ENCODE measurements around the gene TNNI2.

Gene TNNI2

DNA sequence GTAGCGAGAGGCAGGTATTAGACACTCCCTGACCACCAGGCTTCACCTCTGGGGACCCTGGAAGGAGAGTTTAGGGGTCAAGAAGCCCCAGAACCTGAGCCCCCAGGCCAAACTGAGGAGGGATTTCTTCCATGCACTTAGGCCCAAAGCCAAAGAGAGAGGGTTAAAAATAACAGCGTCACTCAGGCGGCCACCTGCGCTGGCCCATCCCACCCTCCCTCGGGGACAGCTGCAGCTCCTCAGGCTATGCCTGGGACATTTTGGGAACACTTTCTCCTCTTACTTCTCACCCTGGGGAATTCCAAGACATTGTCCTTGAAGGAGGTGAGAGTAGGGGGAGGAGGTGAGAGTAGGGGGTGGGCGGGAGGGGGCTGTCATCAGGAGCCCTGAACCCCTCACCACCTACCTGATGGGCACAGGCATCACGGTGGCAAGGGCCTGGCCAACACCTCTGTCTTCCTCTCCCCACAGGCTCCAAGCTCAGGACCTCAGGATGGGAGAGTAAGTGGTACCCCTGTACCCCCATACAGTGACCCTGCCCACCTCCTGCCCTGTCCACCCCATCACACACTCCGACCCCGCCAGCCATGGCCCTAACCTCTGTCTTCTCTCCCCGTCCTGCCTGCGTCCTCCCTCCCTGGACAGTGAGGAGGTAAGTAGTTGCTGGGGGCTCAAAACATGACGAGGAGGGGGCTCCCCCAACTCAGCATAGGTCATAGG, 583 bp downstream of the TNNI2 start:
- no peak overlapping the region for H3K27ac ChIP-seq (ENCODE audit: extremely low read depth, low read depth, low read length)
- POLR2A ChIA-PET: no interaction called here
- CTCF ChIA-PET: interaction anchor here (0.6 to 1.9 kb wide), 4 partner anchors 145 to 316 kb away, joined by 3 to 6 read pairs (median 4); no protein-coding TSS in a partner anchor
- H3K36me3 ChIP-seq (ENCODE audit: control insufficient read depth in 2 of 2, insufficient read depth in 1 of 2, low read length in 2 of 2): no peaks in the 10 kb centered on the region
- H3K9me3 ChIP-seq (ENCODE audit: control insufficient read depth, insufficient read depth, low read depth, low read length): no peaks in the 10 kb centered on the region
- TF ChIP-seq ZNF433 (tag by site-specific recombination; IDR thresholded peaks at IDR 0.05; ENCODE audit: low read depth) (no peak), ZFP3 (tag by site-specific recombination; IDR thresholded peaks at IDR 0.05; ENCODE audit: low read depth) (no peak), GLI4 (tag by site-specific recombination; IDR thresholded peaks at IDR 0.05) (no peak), HOXD13 (CRISPR knock-in tag; IDR thresholded peaks at IDR 0.05; ENCODE audit: borderline replicate concordance) (no peak), ZNF175 (tag by site-specific recombination; IDR thresholded peaks at IDR 0.05) (no peak), MEIS1 (CRISPR knock-in tag; IDR thresholded peaks at IDR 0.05; ENCODE audit: borderline replicate concordance) (no peak), IKZF3 (tag by site-specific recombination; IDR thresholded peaks at IDR 0.05) (no peak), ZNF560 (tag by site-specific recombination; IDR thresholded peaks at IDR 0.05; ENCODE audit: borderline replicate concordance) (no peak), ZNF248 (tag by site-specific recombination; IDR thresholded peaks at IDR 0.05) (no peak), WT1 (tag by site-specific recombination; IDR thresholded peaks at IDR 0.05) (no peak), ZNF629 (tag by site-specific recombination; IDR thresholded peaks at IDR 0.05) (no peak), ZNF211 (tag by site-specific recombination; IDR thresholded peaks at IDR 0.05; ENCODE audit: low read depth) (no peak), ZNF169 (tag by site-specific recombination; IDR thresholded peaks at IDR 0.05) (no peak), HOXA7 (CRISPR knock-in tag; IDR thresholded peaks at IDR 0.05; ENCODE audit: borderline replicate concordance) (no peak)
- TF ChIP-seq, protein P1, sequence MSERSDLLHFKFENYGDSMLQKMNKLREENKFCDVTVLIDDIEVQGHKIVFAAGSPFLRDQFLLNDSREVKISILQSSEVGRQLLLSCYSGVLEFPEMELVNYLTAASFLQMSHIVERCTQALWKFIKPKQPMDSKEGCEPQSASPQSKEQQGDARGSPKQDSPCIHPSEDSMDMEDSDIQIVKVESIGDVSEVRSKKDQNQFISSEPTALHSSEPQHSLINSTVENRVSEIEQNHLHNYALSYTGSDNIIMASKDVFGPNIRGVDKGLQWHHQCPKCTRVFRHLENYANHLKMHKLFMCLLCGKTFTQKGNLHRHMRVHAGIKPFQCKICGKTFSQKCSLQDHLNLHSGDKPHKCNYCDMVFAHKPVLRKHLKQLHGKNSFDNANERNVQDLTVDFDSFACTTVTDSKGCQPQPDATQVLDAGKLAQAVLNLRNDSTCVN (tag by site-specific recombination; optimal IDR thresholded peaks at IDR 0.05): no peak
- TF ChIP-seq, protein P2, sequence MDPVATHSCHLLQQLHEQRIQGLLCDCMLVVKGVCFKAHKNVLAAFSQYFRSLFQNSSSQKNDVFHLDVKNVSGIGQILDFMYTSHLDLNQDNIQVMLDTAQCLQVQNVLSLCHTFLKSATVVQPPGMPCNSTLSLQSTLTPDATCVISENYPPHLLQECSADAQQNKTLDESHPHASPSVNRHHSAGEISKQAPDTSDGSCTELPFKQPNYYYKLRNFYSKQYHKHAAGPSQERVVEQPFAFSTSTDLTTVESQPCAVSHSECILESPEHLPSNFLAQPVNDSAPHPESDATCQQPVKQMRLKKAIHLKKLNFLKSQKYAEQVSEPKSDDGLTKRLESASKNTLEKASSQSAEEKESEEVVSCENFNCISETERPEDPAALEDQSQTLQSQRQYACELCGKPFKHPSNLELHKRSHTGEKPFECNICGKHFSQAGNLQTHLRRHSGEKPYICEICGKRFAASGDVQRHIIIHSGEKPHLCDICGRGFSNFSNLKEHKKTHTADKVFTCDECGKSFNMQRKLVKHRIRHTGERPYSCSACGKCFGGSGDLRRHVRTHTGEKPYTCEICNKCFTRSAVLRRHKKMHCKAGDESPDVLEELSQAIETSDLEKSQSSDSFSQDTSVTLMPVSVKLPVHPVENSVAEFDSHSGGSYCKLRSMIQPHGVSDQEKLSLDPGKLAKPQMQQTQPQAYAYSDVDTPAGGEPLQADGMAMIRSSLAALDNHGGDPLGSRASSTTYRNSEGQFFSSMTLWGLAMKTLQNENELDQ (tag by site-specific recombination; IDR thresholded peaks at IDR 0.05; ENCODE audit: low read depth): no peak
- TF ChIP-seq, protein P3, sequence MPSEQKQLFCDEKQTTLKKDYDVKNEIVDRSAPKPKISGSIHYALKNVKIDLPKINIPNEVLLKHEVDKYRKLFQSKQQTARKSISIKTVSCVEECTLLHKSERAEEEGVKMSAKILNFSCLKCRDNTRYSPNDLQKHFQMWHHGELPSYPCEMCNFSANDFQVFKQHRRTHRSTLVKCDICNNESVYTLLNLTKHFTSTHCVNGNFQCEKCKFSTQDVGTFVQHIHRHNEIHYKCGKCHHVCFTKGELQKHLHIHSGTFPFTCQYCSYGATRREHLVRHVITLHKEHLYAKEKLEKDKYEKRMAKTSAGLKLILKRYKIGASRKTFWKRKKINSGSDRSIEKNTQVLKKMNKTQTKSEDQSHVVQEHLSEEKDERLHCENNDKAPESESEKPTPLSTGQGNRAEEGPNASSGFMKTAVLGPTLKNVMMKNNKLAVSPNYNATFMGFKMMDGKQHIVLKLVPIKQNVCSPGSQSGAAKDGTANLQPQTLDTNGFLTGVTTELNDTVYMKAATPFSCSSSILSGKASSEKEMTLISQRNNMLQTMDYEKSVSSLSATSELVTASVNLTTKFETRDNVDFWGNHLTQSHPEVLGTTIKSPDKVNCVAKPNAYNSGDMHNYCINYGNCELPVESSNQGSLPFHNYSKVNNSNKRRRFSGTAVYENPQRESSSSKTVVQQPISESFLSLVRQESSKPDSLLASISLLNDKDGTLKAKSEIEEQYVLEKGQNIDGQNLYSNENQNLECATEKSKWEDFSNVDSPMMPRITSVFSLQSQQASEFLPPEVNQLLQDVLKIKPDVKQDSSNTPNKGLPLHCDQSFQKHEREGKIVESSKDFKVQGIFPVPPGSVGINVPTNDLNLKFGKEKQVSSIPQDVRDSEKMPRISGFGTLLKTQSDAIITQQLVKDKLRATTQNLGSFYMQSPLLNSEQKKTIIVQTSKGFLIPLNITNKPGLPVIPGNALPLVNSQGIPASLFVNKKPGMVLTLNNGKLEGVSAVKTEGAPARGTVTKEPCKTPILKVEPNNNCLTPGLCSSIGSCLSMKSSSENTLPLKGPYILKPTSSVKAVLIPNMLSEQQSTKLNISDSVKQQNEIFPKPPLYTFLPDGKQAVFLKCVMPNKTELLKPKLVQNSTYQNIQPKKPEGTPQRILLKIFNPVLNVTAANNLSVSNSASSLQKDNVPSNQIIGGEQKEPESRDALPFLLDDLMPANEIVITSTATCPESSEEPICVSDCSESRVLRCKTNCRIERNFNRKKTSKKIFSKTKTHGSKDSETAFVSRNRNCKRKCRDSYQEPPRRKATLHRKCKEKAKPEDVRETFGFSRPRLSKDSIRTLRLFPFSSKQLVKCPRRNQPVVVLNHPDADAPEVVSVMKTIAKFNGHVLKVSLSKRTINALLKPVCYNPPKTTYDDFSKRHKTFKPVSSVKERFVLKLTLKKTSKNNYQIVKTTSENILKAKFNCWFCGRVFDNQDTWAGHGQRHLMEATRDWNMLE (tag by site-specific recombination; conservative IDR thresholded peaks at IDR 0.05; ENCODE audit: low read depth): no peak
- TF ChIP-seq, protein P4, sequence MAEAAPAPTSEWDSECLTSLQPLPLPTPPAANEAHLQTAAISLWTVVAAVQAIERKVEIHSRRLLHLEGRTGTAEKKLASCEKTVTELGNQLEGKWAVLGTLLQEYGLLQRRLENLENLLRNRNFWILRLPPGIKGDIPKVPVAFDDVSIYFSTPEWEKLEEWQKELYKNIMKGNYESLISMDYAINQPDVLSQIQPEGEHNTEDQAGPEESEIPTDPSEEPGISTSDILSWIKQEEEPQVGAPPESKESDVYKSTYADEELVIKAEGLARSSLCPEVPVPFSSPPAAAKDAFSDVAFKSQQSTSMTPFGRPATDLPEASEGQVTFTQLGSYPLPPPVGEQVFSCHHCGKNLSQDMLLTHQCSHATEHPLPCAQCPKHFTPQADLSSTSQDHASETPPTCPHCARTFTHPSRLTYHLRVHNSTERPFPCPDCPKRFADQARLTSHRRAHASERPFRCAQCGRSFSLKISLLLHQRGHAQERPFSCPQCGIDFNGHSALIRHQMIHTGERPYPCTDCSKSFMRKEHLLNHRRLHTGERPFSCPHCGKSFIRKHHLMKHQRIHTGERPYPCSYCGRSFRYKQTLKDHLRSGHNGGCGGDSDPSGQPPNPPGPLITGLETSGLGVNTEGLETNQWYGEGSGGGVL (tag by site-specific recombination; IDR thresholded peaks at IDR 0.05): no peak
- H3K4me3 ChIP-seq (ENCODE audit: low read depth, low read length): no peak overlapping the region
- H3K4me1 ChIP-seq (ENCODE audit: control insufficient read depth, insufficient read depth, low read length): no peaks in the 10 kb centered on the region

Measured in HEK293 (cell line).